Hematopoietic multipotent progenitor cell treated with erythropoietin and hydrocortisone succinate and interleukin-3 and kit ligand, for 6 days (in vitro differentiated cells): ENCODE data around the gene SMAD9.

Experiments
- DNase-seq: peaks from one replicate; pipeline ENCODE4 v3.0.0-alpha.2; 2015

Gene SMAD9

DNA sequence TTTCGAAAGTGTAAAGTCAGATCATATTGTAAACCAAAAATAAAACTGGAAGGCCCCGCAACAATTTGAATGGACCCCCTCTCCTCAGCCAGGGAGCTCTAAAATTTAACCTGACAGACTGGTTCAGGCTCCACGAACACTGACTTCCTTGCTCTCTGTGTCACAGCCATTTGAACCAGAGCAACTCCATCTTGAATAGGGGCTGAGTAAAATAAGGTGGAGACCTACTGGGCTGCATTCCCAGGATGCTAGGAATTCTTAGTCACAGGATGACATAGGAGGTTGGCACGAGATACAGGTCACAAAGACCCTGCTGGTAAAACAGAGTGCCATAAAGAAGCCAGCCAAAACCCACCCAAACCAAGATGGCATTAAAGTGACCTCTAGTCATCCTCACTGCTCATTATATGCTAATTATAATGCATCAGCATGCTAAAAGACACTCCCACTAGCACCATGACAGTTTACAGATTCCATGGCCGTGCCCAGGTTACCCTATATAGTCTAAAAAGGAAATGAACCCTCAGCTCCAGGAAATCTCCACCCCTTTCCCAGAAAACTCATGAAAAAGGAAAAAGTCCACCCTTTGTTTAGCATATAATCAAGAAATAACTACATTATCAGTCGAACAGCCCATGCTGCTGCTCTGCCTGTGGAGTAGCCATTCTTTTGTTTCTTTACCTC is 57.9 kb downstream of the SMAD9 start:
- peak; percentile 21 for DNase-seq

- DNase-seq: no peak
These were observed 60.8 kb downstream of the SMAD9 start for GRCh38 chr13:36859259-36859658.

DNA sequence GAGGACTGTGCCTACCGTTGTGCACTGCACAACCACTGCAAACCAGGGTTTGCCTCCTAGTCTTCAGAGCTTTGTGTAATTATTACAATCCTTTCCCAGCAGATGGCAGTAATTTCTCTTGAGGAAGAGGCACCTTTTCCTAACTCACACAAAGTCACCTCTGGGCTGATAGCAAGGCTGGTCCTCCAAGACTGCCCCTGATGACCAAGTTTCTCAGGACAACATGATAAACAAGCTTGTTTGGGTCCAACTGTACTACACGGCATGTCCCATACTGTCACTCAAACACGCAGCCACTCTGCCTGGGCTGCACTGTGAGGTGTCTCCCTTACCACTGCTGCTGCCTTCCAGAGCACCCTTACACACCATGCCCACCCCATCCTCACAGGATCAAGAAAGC is 61.7 kb downstream of the SMAD9 start:
- peak; percentile 89 for DNase-seq

DNA sequence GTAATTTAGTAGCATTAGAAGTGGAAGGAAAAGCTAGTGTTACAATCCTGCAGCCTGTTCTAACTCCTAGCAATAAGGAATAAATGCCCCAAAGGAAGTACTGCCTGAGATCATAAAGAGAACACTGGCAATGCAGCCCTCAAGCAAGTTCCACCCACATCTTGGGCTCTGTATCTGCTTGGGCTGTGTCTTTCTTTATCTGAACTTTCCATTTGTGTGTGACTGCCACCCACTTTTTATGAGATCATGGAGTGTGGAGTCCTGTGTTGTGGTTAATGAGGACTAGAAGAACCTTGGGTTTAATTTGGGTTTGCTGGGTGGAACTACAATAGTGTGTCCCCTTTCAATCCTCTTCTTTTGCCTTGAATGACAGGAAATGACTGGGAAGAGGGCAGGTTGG is 62.8 kb downstream of the SMAD9 start:
- DNase-seq: peak; percentile 86

DNA sequence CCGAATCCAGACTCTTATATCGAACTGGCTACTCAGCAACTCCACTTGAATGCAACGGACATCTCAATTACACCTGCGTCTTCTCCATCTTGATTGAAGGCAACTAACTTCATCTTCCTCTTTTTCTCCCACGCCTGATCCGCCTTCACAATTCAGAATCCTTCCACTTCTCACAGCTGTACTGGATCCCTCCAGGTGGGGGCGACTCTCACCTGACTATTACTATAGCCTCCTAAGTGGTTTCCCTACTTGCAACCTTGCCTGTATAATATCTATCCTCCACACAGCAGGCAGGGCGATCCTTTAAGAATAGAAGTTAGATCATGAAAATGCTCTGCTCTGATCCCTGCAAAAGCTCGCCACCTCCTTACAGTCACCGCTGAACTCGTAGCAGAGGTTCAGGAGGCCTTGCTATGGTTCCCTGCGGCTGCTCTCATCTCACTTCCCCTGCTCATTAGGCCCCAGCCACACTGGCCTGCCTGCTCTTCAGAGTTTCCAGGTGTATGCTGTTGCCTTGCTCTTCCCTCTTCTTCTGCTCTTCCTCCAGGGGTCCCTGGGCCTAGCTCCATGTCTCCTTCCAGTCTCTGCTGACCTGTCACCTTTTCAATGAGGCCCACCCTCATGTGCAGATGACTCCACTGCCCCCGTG is 69.1 kb downstream of the SMAD9 start:
- peak; percentile 59 for DNase-seq

GRCh38 chr13:36848199-36848982 is 71.6 kb downstream of the SMAD9 start:
- DNase-seq: peak; percentile 49

DNA sequence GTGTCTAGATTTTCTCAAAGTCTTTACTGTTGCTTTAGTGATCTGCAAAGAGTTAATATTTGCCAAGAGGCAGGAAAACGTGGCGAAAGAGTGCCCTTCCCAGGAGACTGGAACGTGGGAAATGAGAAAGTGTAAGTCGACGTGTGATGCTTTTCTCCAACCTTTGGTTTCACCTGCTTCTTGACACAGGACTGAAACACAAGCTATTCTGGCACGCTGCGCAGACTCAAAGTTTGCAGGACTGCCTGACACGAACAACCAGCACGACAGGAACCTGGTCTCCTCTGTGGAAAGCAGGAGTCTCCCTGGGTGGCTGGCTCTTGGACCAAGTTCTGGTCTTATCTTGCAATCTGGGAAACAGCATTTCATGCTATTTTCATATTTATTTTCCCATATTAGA is 72.4 kb downstream of the SMAD9 start:
- no peak for DNase-seq

- DNase-seq: peak; percentile 49
These were observed 78.6 kb downstream of the SMAD9 start for GRCh38 chr13:36841391-36841790.

DNA sequence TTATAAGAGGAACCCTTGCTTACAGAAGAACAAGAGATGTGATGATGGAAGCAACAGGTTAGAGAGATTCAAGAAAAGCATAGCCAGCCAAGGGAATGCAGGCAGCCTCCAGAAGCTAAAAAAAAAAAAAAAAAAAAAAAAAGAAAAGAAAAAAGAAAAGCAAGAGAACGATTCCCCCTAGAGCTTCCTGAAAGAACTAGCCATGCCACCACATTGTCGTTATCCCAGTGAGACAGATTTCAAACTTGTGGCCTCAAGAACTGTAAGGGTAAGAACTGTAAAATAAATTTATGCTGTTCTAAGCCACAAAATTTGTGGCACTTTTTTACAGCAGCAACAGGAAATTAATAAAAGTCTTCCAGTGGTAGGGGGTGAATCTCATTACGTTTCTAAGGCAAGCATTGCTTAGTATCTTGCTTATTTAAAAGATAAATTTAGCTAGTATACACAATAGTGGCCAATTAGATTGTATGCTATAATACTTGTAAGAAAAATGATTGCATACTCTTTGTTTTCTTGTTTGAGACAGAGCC is 79.3 kb downstream of the SMAD9 start:
- DNase-seq: no peak

DNA sequence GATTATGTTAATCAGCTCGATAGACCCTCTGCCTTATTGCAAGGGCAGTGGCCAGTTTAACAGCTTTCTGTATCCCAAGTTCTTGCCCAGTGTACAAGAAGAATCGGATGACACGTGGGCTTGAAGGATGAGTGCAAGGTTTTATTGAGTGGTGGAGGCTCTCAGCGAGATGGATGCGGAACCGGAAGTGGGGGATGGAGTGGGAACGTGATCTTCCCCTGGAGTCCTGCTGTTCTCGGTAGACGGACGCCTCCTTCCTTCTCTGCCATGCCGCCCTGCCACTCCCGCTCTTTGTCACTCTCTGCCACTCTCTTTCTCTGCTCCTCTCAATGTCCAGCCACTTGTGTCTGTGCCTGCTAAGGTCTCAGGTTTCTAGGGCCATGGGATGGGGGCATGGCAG is 80.1 kb downstream of the SMAD9 start:
- no peak for DNase-seq

- no peak for DNase-seq
These were observed 80.8 kb downstream of the SMAD9 start for GRCh38 chr13:36839281-36839680.

- DNase-seq: no peak
These were observed 82.5 kb downstream of the SMAD9 start for GRCh38 chr13:36837354-36838092.

DNA sequence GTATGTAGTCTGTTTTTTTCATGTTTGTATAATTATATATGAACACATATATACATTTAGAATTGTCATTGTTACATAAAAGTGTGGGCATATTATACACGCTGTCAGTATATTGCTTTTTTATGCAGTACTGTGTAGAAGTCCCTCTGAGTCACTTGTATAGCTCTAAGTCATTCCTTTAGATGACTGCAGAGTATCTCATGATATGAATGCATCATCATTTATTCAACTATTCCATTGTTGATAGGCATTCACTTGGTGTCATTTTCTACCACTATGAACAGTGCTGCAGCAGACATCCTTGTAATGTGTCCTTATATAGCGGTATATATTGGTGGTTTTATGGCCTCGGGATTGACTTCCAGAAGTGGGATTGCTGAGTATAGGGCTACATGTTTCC is 85.7 kb downstream of the SMAD9 start:
- DNase-seq: no peak

DNA sequence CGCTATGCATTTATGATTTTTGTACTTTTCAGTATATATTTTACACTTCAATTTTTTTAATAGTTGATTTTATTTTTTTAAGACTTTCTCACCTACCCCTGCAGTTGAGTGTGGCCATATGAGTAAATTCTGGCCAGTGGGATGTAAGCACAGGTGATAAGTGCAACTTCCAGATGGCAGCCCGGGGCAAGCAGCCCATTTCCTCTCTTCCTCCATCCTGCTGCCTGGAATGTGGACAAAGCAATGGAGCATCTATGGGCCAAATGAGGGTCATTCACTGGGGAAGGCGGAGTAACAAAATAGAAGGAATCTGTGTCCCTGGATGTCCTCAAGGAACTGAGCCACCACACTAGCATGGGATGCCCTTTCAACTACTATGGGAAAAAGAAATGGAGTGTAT is 88.7 kb downstream of the SMAD9 start:
- no peak for DNase-seq

GRCh38 chr13:36829753-36830152 is 90.3 kb downstream of the SMAD9 start:
- peak; percentile 47 for DNase-seq

- DNase-seq: no peak
These were observed 97.3 kb downstream of the SMAD9 start for GRCh38 chr13:36822785-36823184.

- DNase-seq: no peak
These were observed 99.8 kb downstream of the SMAD9 start for GRCh38 chr13:36820222-36820621.

DNA sequence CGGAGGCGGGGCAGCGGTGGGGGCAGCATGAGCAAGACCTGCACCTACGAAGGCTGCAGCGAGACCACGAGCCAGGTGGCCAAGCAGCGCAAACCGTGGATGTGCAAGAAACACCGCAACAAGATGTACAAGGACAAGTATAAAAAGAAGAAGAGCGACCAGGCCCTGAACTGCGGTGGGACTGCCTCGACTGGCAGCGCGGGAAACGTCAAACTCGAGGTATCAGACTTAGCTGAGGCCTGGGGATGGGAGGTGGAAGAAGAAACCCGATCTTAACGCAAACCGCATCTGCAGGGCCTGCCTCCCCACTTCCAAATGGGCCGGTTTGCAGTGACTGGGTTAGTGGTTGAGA is 100.3 kb downstream of the SMAD9 start:
- peak; percentile 77 for DNase-seq

DNA sequence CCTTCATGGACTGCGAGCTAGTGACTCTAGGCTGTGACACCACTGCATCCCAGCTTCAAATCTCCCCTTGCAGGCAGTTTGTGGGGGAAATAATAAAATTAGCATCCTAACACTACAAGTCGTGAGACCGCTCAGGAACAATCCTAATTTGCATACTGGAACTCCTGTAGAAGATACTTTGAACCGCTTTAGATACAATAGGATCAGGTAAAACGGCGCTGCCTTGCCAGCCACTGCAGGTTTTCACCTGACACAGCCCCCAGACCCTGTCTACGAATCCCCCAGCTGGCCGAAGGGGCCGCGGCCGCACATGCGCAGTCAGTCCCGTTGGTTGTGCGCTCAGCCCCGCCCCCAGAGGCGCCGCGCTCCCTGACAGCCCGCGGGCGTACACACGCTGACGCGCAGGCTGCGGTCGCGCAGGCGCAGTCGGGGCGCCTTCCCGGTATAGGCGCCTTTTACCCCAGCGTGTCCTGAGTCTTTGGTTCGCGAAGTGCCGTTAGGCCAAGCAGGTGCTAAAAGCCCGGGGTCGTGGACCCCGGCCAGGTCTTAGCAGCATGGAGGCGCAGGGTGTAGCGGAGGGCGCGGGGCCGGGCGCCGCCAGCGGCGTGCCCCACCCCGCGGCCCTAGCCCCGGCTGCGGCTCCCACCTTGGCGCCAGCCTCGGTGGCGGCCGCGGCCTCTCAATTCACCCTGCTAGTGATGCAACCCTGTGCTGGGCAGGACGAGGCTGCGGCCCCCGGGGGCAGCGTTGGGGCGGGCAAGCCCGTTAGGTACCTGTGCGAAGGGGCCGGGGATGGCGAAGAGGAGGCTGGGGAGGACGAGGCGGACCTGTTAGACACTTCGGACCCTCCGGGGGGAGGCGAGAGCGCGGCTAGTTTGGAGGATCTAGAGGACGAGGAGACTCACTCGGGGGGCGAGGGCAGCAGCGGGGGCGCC is 101.0 kb downstream of the SMAD9 start, which contains the start of gene RFXAP:
RFXAP (plus strand) TSS at position 419 of the 935 bp plus-strand sequence; CDS start at position 555, 136 bp downstream.
- peak; percentile 94 for DNase-seq

- no peak for DNase-seq
These were observed 101.8 kb downstream of the SMAD9 start for GRCh38 chr13:36817996-36818803.

DNA sequence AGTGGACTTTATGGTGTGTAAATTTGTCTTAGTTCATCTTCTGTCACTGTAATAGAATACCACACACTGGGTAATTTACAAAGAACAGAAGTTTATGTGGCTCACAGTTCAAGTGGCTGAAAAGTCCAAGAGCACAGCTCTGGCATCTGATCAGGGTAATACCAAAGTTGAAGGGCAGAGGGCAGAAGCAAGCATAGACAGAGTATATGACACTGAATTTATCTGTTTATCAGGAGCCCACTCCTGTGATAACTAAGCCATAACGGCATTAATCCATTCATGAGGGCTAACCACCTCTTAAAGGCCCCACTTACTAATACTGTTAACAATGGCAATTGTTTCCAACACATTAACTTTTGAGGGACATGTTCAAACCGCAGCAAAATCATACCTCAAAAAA is 105.0 kb downstream of the SMAD9 start:
- peak; percentile 84 for DNase-seq
